Neural crest cell (in vitro differentiated cells): ENCODE data around the gene SLC16A11. TPM values are rescaled to one million over a fixed set of nuclear protein-coding genes. Genes with fewer than 3 reads are reported as not detected.
A peak's percentile ranks its signal among the peaks of the same experiment; 100 is the strongest.

Experiments
- DNase-seq: peaks from one replicate; pipeline ENCODE4 v3.0.0; 2021; ENCODE audit warnings: low read depth, mixed read lengths, low spot score
- H3K27ac Mint-ChIP-seq: one replicate; pipeline ENCODE4 v1.8.0; 2021; ENCODE audit warnings: mild to moderate bottlenecking, mixed read lengths; ENCODE audit not compliant: unreplicated experiment
- H3K27me3 Mint-ChIP-seq: 2 replicates; pipeline ENCODE4 v1.8.0; 2021; ENCODE audit warnings: low read depth, mild to moderate bottlenecking, mixed read lengths
- H3K36me3 Mint-ChIP-seq: 2 replicates; pipeline ENCODE4 v1.8.0; 2021; ENCODE audit warnings: low read depth, mild to moderate bottlenecking, mixed read lengths
- H3K4me1 Mint-ChIP-seq: 2 replicates; pipeline ENCODE4 v1.8.0; 2021; ENCODE audit warnings: mixed read lengths
- H3K4me3 Mint-ChIP-seq: one replicate; pipeline ENCODE4 v1.8.0; 2021; ENCODE audit warnings: mild to moderate bottlenecking, mixed read lengths
- H3K9me3 Mint-ChIP-seq: 2 replicates; pipeline ENCODE4 v1.8.0; 2021; ENCODE audit warnings: mixed read lengths
- CTCF ChIP-seq: fragments of 200-600 bp; sonication (generic); conservative IDR thresholded peaks from 2 replicates; pipeline ENCODE4 v1.5.0; 2021; ENCODE audit warnings: antibody characterized with exemption, mild to moderate bottlenecking
- total RNA-seq: library from RNA; stranded (reverse); gene quantifications from 2 replicates; pipeline ENCODE4 v1.2.1, GENCODE V29; 2021

The SLC16A11 gene
- total RNA-seq, 1 donor from 2014 or later: not detected

- H3K36me3 Mint-ChIP-seq: no peaks in the 10 kb centered on the region
- H3K27me3 Mint-ChIP-seq: peaks cover 10% of the 10 kb centered on the region
- TF ChIP-seq CTCF: no peak
- H3K9me3 Mint-ChIP-seq: peaks cover 5% of the 10 kb centered on the region
- H3K27ac Mint-ChIP-seq: peak overlapping the region; percentile 45
- no peaks in the 10 kb centered on the region for H3K4me1 Mint-ChIP-seq
- no peak overlapping the region for H3K4me3 Mint-ChIP-seq
- no peak for DNase-seq
Measured at GRCh38 chr17:7074931-7075330, 31.0 kb upstream of the SLC16A11 start.

GRCh38 chr17:7072406-7072805 lies 28.5 kb upstream of the SLC16A11 start:
- no peak for TF ChIP-seq CTCF
- Mint-ChIP-seq H3K4me3 (no peak overlapping the region), H3K4me1 (no peaks in the 10 kb centered on the region), H3K36me3 (peaks cover 3% of the 10 kb centered on the region), H3K9me3 (peaks cover 7% of the 10 kb centered on the region), H3K27me3 (peaks cover 10% of the 10 kb centered on the region), H3K27ac (no peak overlapping the region)
- DNase-seq: no peak

- peaks cover 3% of the 10 kb centered on the region for H3K36me3 Mint-ChIP-seq
Measured at GRCh38 chr17:7070712-7071111, 26.8 kb upstream of the SLC16A11 start.

GRCh38 chr17:7068268-7068667 lies 24.4 kb upstream of the SLC16A11 start:
- H3K36me3 Mint-ChIP-seq: peaks cover 3% of the 10 kb centered on the region
- H3K4me3 Mint-ChIP-seq: no peak overlapping the region
- peaks cover 10% of the 10 kb centered on the region for H3K27me3 Mint-ChIP-seq
- H3K4me1 Mint-ChIP-seq: peaks cover 10% of the 10 kb centered on the region
- H3K27ac Mint-ChIP-seq: no peak overlapping the region
- peaks cover 7% of the 10 kb centered on the region for H3K9me3 Mint-ChIP-seq
- DNase-seq: no peak
- no peak for TF ChIP-seq CTCF

More at GRCh38 chr17:7070712-7071111, 26.8 kb upstream of the SLC16A11 start:
- no peak overlapping the region for H3K4me3 Mint-ChIP-seq
- H3K27ac Mint-ChIP-seq: no peak overlapping the region
- H3K4me1 Mint-ChIP-seq: no peaks in the 10 kb centered on the region
- no peak for TF ChIP-seq CTCF
- DNase-seq: no peak
- peaks cover 9% of the 10 kb centered on the region for H3K9me3 Mint-ChIP-seq
- H3K27me3 Mint-ChIP-seq: peaks cover 10% of the 10 kb centered on the region

- no peak overlapping the region for H3K27ac Mint-ChIP-seq
- no peak for DNase-seq
- TF ChIP-seq CTCF: no peak
- peaks cover 7% of the 10 kb centered on the region for H3K9me3 Mint-ChIP-seq
- peaks cover 5% of the 10 kb centered on the region for H3K27me3 Mint-ChIP-seq
- H3K4me1 Mint-ChIP-seq: peaks cover 17% of the 10 kb centered on the region
- H3K36me3 Mint-ChIP-seq: peaks cover 3% of the 10 kb centered on the region
- H3K4me3 Mint-ChIP-seq: no peak overlapping the region
Measured at GRCh38 chr17:7067198-7067597, 23.3 kb upstream of the SLC16A11 start.

GRCh38 chr17:7064261-7064660 lies 20.4 kb upstream of the SLC16A11 start:
- Mint-ChIP-seq H3K27ac (peak overlapping the region; percentile 43), H3K36me3 (peaks cover 3% of the 10 kb centered on the region), H3K27me3 (no peaks in the 10 kb centered on the region), H3K4me1 (peaks cover 17% of the 10 kb centered on the region), H3K4me3 (no peak overlapping the region), H3K9me3 (peaks cover 7% of the 10 kb centered on the region)
- TF ChIP-seq CTCF: no peak
- DNase-seq: no peak
